Mesenchymal stem cell (in vitro differentiated cells and primary cell): ENCODE measurements around the gene KBTBD8.

Source experiments
- DNase-seq: peaks from one replicate; pipeline ENCODE4 v3.0.0-alpha.2; 2013
- H2AFZ ChIP-seq: one replicate; pipeline ENCODE4 v1.6.1; 2013; ENCODE audit warnings: low read depth, mild to moderate bottlenecking, control low read depth, inconsistent platforms, low read length, moderate library complexity
- H2AK5ac ChIP-seq: 2 replicates; pipeline ENCODE4 v1.6.1; 2013; ENCODE audit warnings: low read length, moderate library complexity, mild to moderate bottlenecking, inconsistent platforms; ENCODE audit not compliant: severe bottlenecking
- H2BK120ac ChIP-seq: one replicate; pipeline ENCODE4 v1.6.1; 2013; ENCODE audit warnings: low read depth, mild to moderate bottlenecking, inconsistent platforms, low read length, moderate library complexity
- H2BK12ac ChIP-seq, 2 experiments: one replicate each; pipeline ENCODE4 v1.6.1; 2013; ENCODE audit warnings: inconsistent platforms in 2 of 2, low read length in 2 of 2, mild to moderate bottlenecking in 2 of 2, moderate library complexity in 2 of 2, control low read depth in 1 of 2
- H2BK15ac ChIP-seq: one replicate; pipeline ENCODE4 v1.6.1; 2013; ENCODE audit warnings: mild to moderate bottlenecking, low read depth, inconsistent platforms; ENCODE audit not compliant: poor library complexity, severe bottlenecking
- H2BK5ac ChIP-seq: 2 replicates; pipeline ENCODE4 v1.6.1; 2013; ENCODE audit warnings: low read depth, mild to moderate bottlenecking, low read length, control low read depth, inconsistent platforms; ENCODE audit not compliant: poor library complexity, severe bottlenecking
- H3K14ac ChIP-seq, 2 experiments: one replicate each; pipeline ENCODE4 v1.6.1; 2013; ENCODE audit warnings: inconsistent platforms in 2 of 2, low read length in 2 of 2, control low read depth in 1 of 2, mild to moderate bottlenecking in 1 of 2, moderate library complexity in 1 of 2
- H3K18ac ChIP-seq, 2 experiments: one replicate each; pipeline ENCODE4 v1.6.1; 2013; ENCODE audit warnings: inconsistent platforms in 2 of 2, low read length in 2 of 2, control low read depth in 1 of 2, low read depth in 1 of 2, mild to moderate bottlenecking in 1 of 2
- H3K23ac ChIP-seq, 2 experiments: one replicate each; pipeline ENCODE4 v1.6.1; 2013; ENCODE audit warnings: inconsistent platforms in 2 of 2, low read length in 2 of 2, mild to moderate bottlenecking in 2 of 2, moderate library complexity in 2 of 2, control low read depth in 1 of 2
- H3K27ac ChIP-seq: 2 replicates; pipeline ENCODE4 v1.5.1; 2013; ENCODE audit warnings: mild to moderate bottlenecking, moderate library complexity, low read length, control low read depth, inconsistent platforms; ENCODE audit not compliant: poor library complexity, severe bottlenecking
- H3K27me3 ChIP-seq, 2 experiments: 2 replicates each; pipeline versions ENCODE4 v1.6.1 to v1.7.0; 2013; ENCODE audit warnings: low read length in 2 of 2, mild to moderate bottlenecking in 2 of 2, moderate library complexity in 2 of 2, control low read depth in 1 of 2, inconsistent platforms in 1 of 2; ENCODE audit not compliant: control insufficient read depth in 1 of 2, insufficient read depth in 1 of 2
- H3K36me3 ChIP-seq, 2 experiments: 2 replicates each; pipeline versions ENCODE4 v1.6.1 to v1.7.0; 2013; ENCODE audit warnings: low read length in 2 of 2, control low read depth in 1 of 2, inconsistent platforms in 1 of 2, low read depth in 1 of 2, mild to moderate bottlenecking in 1 of 2; ENCODE audit not compliant: insufficient read depth in 2 of 2, control insufficient read depth in 1 of 2
- H3K4ac ChIP-seq, 2 experiments: one replicate each; pipeline ENCODE4 v1.6.1; 2013; ENCODE audit warnings: inconsistent platforms in 2 of 2, low read length in 2 of 2, mild to moderate bottlenecking in 2 of 2, moderate library complexity in 2 of 2, control low read depth in 1 of 2, low read depth in 1 of 2
- H3K4me1 ChIP-seq: 2 replicates; pipeline ENCODE4 v1.6.1; 2013; ENCODE audit warnings: low read depth, low read length, control low read depth; ENCODE audit not compliant: control insufficient read depth, insufficient read depth
- H3K4me2 ChIP-seq: 2 replicates; pipeline ENCODE4 v1.6.1; 2013; ENCODE audit warnings: low read length, mild to moderate bottlenecking, inconsistent platforms; ENCODE audit not compliant: poor library complexity, severe bottlenecking
- H3K4me3 ChIP-seq, 2 experiments: 2 replicates each; pipeline versions ENCODE4 v1.5.1 to v1.7.0; 2013; ENCODE audit warnings: low read length in 2 of 2, mild to moderate bottlenecking in 2 of 2, control low read depth in 1 of 2, low read depth in 1 of 2; ENCODE audit not compliant: insufficient read depth in 1 of 2
- H3K79me1 ChIP-seq: replicated peaks from 2 replicates; pipeline ENCODE4 v1.6.1; 2013; ENCODE audit warnings: mild to moderate bottlenecking, control low read depth, low read length, inconsistent platforms; ENCODE audit not compliant: poor library complexity, severe bottlenecking
- H3K9ac ChIP-seq: 2 replicates; pipeline ENCODE4 v1.7.0; 2013; ENCODE audit warnings: mild to moderate bottlenecking, low read length, moderate library complexity
- H3K9me3 ChIP-seq: 2 replicates; pipeline ENCODE4 v1.7.0; 2013; ENCODE audit warnings: mild to moderate bottlenecking, low read length; ENCODE audit not compliant: control insufficient read depth
- H4K8ac ChIP-seq: one replicate; pipeline ENCODE4 v1.6.1; 2013; ENCODE audit warnings: inconsistent platforms, mild to moderate bottlenecking, low read length, moderate library complexity
- H4K91ac ChIP-seq: one replicate; pipeline ENCODE4 v1.6.1; 2013; ENCODE audit warnings: mild to moderate bottlenecking, low read length, inconsistent platforms
- WGBS: methylation state at CpG from one replicate; pipeline ENCODE4 v1.1.7; 2013; ENCODE audit warnings: mixed read lengths; 5-methylcytosine and 5-hydroxymethylcytosine counted together

KBTBD8 gene

DNA sequence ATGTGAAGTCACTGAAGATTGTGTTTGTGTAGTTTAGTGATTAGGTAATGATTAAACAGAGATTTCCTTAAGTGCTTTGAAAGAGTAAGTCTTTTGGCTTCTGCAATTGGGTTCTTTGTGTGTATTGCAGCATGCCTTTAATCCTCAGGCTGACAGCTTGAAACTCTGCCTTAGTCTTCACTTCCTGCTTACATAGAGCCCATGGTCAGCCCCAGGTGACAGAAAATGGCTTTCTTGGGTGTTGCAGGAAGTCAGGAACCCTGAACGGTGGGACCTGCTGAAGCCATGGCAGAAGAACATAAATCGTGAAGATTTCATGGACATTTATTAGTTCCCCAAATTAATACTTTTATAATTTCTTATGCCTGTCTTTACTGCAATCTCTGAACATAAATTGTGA is 61.3 kb downstream of the KBTBD8 start:
- Histone ChIP-seq H2BK15ac (no peak overlapping the region), H3K9me3 (peaks cover 4% of the 10 kb centered on the region), H3K18ac (no peak overlapping the region), H3K36me3 (no peaks in the 10 kb centered on the region), H2BK12ac (no peak overlapping the region), H2AFZ (no peak overlapping the region), H3K4me2 (no peak overlapping the region), H3K27me3 (no peaks in the 10 kb centered on the region), H3K14ac (no peak overlapping the region), H3K79me1 (no peaks in the 10 kb centered on the region), H2BK120ac (no peak overlapping the region), H3K4me3 (no peak overlapping the region), H3K9ac (no peak overlapping the region), H3K23ac (no peak overlapping the region), H4K8ac (no peak overlapping the region), H2AK5ac (no peak overlapping the region), H4K91ac (no peak overlapping the region), H3K4me1 (no peaks in the 10 kb centered on the region), H3K4ac (no peak overlapping the region), H2BK5ac (no peak overlapping the region), H3K27ac (no peak overlapping the region)
- no peak for DNase-seq
- WGBS = 71% methylated on average over 1 of the region's 2 CpGs
